HFF-Myc (cell line): ENCODE measurements around the gene DENND1A.

Experiments used
- DNase-seq: peaks from one replicate; pipeline ENCODE4 v3.0.0-alpha.2; 2011; ENCODE audit warnings: low read depth; ENCODE audit errors: extremely low read depth
- H3K4me3 ChIP-seq: replicated peaks from 2 replicates; pipeline ENCODE4 v1.5.1; 2011; ENCODE audit warnings: low read depth, mild to moderate bottlenecking, control low read depth, low read length
- TF ChIP-seq, protein P1 (sequence below): IDR thresholded peaks from 2 replicates; pipeline ENCODE4 v1.5.1; 2012; ENCODE audit warnings: mild to moderate bottlenecking, low read depth, low read length, control low read depth; ENCODE audit errors: missing control alignments

DENND1A gene

DNA sequence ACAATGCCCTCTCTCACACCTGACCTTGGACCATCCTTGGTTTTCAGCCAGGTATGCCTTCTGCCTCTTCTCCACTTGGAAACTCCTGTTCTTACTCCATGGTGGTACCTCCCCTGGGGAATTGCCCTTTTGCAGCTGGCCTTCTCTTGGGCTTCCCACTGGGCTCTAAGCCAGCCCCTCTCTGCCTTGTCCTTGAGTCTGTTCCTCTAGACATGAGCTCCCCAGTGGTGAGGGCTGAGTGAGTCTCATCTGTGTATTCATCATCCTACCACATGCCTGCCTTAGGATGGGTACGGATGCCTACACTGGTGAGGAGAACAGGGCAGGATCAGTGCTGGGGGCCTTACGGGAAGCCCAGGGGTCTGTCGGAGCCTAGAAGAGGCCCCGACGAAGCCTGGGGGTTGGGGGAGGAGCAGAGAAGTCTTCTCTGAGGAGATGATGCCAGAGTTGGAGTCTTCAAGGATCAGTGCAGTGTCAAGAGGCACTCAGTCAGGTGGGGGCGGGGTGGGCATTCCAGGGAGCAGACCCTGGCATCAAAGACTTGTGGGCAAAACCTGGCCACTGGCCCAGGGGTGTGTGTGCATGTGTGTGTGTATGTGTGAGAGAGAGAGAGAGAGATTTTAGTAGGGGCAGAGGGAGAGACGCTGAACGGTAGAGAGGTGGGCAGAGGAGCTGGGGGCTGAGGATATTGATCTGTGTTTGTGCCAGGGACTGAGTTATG, 579.2 kb downstream of the DENND1A start:
- DNase-seq = no peak
- TF ChIP-seq, protein P1, sequence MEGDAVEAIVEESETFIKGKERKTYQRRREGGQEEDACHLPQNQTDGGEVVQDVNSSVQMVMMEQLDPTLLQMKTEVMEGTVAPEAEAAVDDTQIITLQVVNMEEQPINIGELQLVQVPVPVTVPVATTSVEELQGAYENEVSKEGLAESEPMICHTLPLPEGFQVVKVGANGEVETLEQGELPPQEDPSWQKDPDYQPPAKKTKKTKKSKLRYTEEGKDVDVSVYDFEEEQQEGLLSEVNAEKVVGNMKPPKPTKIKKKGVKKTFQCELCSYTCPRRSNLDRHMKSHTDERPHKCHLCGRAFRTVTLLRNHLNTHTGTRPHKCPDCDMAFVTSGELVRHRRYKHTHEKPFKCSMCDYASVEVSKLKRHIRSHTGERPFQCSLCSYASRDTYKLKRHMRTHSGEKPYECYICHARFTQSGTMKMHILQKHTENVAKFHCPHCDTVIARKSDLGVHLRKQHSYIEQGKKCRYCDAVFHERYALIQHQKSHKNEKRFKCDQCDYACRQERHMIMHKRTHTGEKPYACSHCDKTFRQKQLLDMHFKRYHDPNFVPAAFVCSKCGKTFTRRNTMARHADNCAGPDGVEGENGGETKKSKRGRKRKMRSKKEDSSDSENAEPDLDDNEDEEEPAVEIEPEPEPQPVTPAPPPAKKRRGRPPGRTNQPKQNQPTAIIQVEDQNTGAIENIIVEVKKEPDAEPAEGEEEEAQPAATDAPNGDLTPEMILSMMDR = no peak

DNA sequence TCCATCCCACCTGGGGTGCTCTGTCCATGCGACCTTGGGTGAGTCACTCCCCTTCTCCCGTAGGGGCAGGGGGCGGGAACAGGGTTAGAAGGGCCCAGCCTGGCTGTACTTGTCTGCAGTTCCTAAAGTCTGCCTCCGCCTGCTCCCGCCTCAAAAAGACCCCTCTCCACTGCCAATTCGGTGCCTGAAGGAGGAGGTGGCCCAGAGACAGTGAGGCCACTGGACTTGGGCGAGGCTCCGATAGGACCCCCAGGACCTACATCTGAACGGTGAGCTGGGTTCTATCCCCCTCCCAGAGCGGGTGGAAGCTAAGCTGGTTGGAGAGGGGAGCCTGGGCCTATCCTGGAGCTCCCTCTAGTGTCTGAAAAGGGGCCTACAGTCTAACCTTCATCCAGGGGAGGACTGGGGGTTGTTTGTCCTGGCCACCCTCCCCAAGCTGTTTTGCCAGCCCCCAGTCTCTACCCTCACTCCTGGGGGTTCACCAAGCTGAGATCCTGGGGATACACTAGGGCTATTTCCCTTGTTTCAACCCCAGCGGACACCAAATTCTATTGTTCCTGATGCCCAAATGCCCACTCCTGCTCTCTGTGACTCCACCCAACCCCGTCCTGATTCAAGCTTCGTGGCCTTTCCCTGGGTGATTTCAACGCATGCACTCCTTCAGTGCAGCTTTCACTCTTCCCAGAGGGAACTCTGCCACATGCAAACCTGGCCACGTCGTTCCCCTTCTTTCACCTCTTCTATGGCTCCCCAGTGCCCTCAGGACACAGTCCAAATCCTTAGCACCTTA, 580.0 kb downstream of the DENND1A start:
- no peak overlapping the region for H3K4me3 ChIP-seq
- no peak for DNase-seq
- TF ChIP-seq, protein P1 = peak; percentile 99

More for the DNA sequence above, 579.2 kb downstream of the DENND1A start:
- no peak overlapping the region for H3K4me3 ChIP-seq

DNA sequence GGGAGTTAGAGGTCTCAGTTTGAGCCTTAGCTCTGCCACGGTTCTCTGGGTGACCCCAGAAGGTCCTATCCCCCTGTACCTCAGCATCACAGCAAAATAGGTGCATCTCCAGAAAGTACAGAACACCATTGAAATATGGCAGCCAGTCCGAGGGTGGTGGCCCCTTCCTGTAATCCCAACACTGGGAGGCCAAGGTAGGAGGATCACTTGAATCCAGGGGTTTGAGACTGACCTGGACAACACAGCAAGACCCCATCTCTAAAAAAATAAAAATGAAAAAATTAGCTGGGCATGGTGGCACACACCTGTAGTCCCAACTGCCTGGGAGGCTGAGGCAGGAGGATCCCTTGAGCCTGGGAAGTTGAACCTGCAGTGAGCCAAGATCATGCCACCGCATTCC, 580.9 kb downstream of the DENND1A start:
- no peak overlapping the region for H3K4me3 ChIP-seq
- DNase-seq = no peak
- TF ChIP-seq, protein P1 = no peak

DNA sequence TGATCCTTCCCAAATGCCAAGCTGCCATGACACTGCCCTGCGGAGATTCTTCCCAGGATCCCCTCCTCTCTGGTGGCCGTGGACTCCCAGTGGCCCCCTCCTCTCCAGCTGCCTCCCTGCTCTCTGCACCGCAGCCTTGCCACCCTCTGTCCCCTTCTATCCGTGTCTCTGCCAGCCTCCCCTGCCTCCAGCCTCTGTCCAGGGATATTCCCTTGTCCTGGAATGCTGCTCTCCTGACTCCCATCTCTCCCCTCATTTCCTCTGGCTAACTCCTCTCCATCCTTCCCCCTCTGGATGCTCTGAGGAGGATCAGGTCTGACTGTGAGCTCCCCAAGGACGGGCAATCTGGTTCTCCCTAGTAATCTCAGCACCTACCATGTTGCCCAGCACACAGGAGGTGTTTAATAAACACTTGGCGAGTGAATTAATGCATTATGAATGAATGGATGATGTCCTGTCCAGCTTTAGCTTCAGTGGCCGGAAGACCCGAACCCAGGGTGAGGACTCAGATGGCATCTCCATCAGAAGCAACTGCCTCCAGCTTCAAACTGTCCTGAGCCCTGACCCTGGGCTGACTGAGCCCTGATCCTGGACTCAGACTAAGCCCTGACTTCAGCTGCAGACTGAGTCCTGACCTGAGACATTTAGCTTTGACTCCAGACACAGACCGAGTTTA, 581.5 kb downstream of the DENND1A start:
- no peak overlapping the region for H3K4me3 ChIP-seq
- TF ChIP-seq, protein P1 = no peak
- no peak for DNase-seq

DNA sequence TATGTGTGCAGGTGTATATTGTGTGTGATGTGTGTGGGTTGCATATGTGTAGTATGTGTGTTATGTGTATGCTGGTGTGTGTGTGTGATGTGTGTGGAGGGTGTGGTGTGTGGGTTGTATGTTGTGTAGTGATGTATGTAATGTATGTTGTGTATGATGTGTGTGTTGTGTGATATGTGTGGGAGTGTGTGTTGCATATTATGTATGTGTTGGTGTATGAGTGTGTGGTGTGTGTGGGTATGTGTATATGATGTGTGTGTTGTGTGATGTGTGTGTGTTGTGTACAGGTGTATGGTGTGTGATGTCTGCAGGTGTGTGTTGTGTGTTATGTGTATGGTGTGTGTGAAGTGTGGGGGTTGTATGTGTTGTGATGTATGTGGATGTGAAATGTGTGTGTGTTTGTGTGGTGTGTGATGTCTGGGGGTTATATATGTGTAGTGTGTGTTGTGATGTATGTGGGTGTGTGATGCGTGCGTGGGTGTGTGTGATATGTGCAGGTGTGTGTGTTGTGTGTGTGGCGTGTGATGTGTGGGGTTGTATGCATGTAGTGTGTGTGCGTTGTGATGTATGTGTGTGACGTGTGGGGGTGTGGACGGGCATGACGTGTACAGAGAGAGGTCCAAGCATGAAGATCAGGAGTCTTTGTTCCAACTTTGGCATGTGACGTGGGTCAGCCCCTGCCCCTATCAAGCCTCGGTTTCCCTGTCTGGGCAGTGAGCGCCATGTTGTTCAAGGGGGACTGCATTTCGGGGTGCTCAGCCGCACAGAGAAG, 582.5 kb downstream of the DENND1A start:
- TF ChIP-seq, protein P1 = no peak
- no peak overlapping the region for H3K4me3 ChIP-seq

DNA sequence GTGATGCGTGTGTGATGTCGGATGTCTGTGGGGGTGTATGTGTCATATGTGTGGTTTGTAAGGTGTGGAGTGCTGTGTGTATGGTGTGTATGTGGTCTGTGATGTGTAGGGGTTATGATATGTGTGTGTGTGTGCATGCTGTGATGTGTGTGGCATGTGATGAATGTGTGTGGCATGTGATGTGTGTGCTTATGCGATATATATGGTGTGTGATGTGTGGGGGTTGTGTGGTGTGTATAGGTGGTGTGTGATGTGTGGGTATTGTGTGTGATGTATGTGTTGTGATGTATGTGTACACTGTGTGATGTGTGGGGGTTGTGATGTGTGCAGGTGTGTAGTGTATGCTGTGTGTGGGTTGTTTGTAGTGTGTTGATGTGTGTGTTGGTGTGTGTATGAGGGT, 583.1 kb downstream of the DENND1A start:
- no peak for DNase-seq
- TF ChIP-seq, protein P1 = no peak
- H3K4me3 ChIP-seq = no peak overlapping the region

More for the DNA sequence above, 582.5 kb downstream of the DENND1A start:
- no peak for DNase-seq
